ENCODE data around the gene TTC27. TPM values are rescaled to one million over a fixed set of nuclear protein-coding genes. Genes with fewer than 3 reads are reported as not detected.

TTC27 gene
- 118 TPM for total RNA-seq

DNA sequence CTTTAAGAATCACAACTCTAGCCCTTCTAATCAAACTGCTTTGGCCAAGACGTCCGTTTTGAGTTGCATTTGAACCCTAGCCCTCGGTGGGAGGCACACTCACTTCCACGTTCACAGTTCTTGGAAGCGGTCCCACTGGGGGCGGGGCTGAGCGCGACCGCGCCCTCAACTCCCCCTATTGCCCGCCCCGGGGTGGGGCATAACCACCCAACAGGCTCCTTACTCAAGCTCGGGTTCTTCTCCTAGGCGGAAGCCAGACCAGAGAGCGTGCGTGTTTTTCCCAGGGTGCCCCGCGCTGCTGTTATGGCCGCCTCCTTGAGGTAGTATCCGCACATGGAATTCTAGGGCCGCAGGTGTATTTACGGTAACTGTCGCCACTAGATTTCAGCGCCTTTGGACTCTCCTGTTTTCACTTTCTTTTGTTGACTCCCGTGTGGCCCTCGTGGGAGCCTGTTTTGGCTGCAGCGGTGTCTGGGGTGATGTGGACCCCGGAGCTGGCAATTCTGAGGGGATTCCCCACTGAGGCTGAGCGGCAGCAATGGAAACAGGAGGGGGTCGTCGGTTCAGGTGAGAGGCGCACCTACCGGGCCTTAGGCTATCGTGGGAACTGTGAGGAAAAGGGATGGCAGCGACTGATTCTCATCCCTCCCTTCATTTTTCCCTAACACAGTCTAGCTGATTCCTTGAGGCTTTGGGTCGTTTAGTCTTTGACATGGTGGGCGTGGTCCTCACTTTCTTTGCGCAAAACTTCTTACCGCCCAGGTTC is at the start of gene TTC27:
TSS of gene TTC27 (plus strand) at position 237 of the 766 bp plus-strand sequence. CDS start at position 480, 243 bp downstream.
- DNase-seq (ENCODE audit: low spot score in 2 of 2), result peak; percentile 88 to 98
- TF ChIP-seq, protein P1, sequence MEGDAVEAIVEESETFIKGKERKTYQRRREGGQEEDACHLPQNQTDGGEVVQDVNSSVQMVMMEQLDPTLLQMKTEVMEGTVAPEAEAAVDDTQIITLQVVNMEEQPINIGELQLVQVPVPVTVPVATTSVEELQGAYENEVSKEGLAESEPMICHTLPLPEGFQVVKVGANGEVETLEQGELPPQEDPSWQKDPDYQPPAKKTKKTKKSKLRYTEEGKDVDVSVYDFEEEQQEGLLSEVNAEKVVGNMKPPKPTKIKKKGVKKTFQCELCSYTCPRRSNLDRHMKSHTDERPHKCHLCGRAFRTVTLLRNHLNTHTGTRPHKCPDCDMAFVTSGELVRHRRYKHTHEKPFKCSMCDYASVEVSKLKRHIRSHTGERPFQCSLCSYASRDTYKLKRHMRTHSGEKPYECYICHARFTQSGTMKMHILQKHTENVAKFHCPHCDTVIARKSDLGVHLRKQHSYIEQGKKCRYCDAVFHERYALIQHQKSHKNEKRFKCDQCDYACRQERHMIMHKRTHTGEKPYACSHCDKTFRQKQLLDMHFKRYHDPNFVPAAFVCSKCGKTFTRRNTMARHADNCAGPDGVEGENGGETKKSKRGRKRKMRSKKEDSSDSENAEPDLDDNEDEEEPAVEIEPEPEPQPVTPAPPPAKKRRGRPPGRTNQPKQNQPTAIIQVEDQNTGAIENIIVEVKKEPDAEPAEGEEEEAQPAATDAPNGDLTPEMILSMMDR (IDR thresholded peaks at IDR 0.05), result no peak
- H3K4me3 ChIP-seq, result peak within 1 kb of the TSS; percentile 63 to 83
- peaks cover 9 to 13% of the 10 kb centered on the region in 2 donors for H3K36me3 ChIP-seq
- H3K27me3 ChIP-seq, result no peaks in the 10 kb centered on the region
- H3K9me3 ChIP-seq, result no peaks in the 10 kb centered on the region
- peaks cover 6 to 12% of the 10 kb centered on the region in 2 donors for H3K4me1 ChIP-seq
- intact Hi-C loops (cut with DNase I), result loop anchor here (5.0 to 10.0 kb wide), 4 partner anchors 84 to 969 kb away; partner anchors contain the start of genes FAM98A and LTBP1
- H3K27ac ChIP-seq, result peak within 1 kb of the TSS; percentile 70 to 74

DNA sequence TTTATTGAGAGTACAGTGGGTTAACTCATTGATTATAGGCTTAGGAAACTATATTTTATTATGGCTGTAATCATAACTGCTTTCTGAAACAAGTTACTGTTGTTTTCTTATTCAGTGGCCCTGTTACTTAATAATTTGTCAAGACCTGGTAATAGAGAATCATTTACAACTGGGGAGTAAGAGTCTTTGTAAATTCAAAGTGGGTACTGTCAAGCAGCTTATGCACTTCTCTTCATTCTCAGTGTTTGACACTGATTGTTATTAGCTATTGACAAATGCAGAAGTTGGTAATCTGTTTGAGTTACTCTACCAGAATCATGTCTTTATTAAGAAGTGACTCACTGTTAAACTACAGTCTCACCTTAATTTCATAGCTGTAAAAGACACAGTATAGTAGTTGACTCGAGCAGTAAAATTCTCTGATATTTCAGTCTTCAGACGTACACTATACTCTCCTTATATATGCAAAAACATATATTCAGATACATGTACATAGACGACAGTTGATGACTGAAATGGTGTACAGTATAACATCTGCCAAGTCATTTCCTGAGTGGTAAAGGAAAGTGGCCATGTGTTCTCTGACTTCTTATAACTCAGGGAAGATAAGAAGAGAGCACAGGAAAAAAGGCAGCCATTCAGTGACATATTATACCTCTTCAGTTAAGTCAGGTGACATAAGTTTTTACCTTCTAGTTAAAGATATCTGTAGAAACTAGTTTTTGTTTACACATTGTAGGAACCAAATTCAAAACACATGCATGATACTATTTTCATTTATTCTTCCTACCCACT is 36.0 kb upstream of the TTC27 start:
- Histone ChIP-seq H3K4me3 (no peak overlapping the region), H3K9me3 (no peaks in the 10 kb centered on the region), H3K27me3 (no peaks in the 10 kb centered on the region), H3K4me1 (no peaks in the 10 kb centered on the region), H3K36me3 (no peaks in the 10 kb centered on the region), H3K27ac (no peak overlapping the region)
- intact Hi-C loops (cut with DNase I), result no loop called here
- DNase-seq (ENCODE audit: low spot score in 2 of 2), result no peak
- TF ChIP-seq, protein P1 (IDR thresholded peaks at IDR 0.05), result no peak

DNA sequence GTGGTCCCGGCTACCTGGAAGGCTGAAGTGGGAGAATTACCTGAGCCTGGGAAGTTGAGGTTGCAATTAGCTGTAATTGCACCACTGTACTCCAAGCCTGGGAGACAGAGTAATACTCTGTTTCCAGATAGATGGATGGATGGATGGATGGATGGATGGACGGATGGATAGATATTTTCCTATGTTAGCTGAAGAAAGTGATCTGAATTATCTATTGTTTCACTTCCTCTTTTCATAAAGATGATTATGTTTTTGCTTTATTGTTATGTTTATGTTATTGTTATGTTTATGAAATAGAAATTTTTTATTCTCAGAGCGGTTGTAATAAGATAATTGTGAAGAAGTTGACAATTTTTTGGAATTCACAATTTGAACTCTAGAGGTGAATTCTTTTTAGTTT is 33.3 kb upstream of the TTC27 start:
- no peak for DNase-seq (ENCODE audit: low spot score in 2 of 2)
- intact Hi-C loops (cut with DNase I), result no loop called here
- H3K9me3 ChIP-seq, result no peaks in the 10 kb centered on the region
- H3K36me3 ChIP-seq, result peaks cover 10 to 13% of the 10 kb centered on the region in 2 donors
- TF ChIP-seq, protein P1 (IDR thresholded peaks at IDR 0.05), result no peak
- H3K4me1 ChIP-seq, result no peaks in the 10 kb centered on the region
- H3K4me3 ChIP-seq, result no peak overlapping the region
- no peaks in the 10 kb centered on the region for H3K27me3 ChIP-seq
- no peak overlapping the region for H3K27ac ChIP-seq

DNA sequence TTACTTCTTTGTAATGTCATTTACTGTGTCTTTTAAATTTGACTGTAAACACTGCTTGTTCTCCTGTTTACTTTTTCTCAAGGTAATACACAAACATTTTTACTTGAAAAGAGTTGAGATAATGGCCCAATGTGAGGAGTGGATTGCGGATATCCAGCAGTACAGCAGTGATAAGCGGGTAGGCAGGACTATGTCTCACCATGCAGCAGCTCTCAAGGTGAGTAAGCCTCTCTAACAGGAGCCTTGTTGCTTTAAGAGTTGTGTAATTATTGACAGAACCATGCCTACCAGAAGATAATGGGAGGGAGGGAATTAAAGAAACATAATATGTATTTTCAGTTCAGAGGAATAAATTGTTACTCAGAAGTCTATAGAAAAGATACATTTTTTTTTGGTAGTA is 16.5 kb upstream of the TTC27 start:
- Histone ChIP-seq H3K36me3 (peaks cover 22 to 71% of the 10 kb centered on the region in 2 donors), H3K27ac (no peak overlapping the region), H3K4me3 (no peak overlapping the region), H3K4me1 (no peaks in the 10 kb centered on the region), H3K27me3 (no peaks in the 10 kb centered on the region), H3K9me3 (no peaks in the 10 kb centered on the region)
- DNase-seq (ENCODE audit: low spot score in 2 of 2), result no peak
- TF ChIP-seq, protein P1 (IDR thresholded peaks at IDR 0.05), result no peak
- intact Hi-C loops (cut with DNase I), result no loop called here

DNA sequence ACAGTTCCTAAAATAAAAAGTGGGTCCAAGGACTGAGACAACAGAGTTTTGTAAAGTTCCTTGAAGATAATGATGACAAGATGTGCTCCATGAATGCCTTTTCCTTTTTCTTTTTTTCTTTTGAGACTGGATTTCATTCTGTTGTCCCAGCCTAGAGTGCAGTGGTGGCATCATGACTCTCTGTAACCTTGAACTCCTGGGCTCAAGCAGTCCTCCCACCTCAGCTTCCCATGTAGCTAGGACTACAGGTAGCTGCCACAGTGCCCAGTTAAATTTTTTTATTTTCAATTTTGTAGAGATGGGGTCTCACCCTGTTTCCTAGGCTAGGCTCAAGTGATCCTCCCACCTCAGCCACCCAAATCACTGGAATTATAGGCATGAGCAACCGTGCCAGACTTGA is 16.1 kb upstream of the TTC27 start:
- H3K27me3 ChIP-seq, result no peaks in the 10 kb centered on the region
- H3K9me3 ChIP-seq, result no peaks in the 10 kb centered on the region
- no peak overlapping the region for H3K27ac ChIP-seq
- intact Hi-C loops (cut with DNase I), result no loop called here
- peaks cover 23 to 71% of the 10 kb centered on the region in 2 donors for H3K36me3 ChIP-seq
- no peak for DNase-seq (ENCODE audit: low spot score in 2 of 2)
- TF ChIP-seq, protein P1 (IDR thresholded peaks at IDR 0.05), result no peak
- no peaks in the 10 kb centered on the region for H3K4me1 ChIP-seq
- no peak overlapping the region for H3K4me3 ChIP-seq

Measured in ascending aorta (tissue), 2 donors.